RCC 7860 (cell line): ENCODE data around the gene GSX2.

Source experiments
- DNase-seq: peaks from one replicate; pipeline ENCODE4 v3.0.0-alpha.2; 2015; ENCODE audit warnings: low spot score
- FAIRE-seq: peaks from 2 replicates; lab custom pipeline; 2012; peaks lifted over from hg19 to GRCh38; lab: Jason Lieb, UNC

The GSX2 gene

GRCh38 chr4:54076673-54077072 is 23.3 kb upstream of the GSX2 start:
- DNase-seq (peak; percentile 23), FAIRE-seq (peak; percentile 51)

GRCh38 chr4:54077812-54078211 is 22.2 kb upstream of the GSX2 start:
- no peak for FAIRE-seq
- peak; percentile 25 for DNase-seq

GRCh38 chr4:54082168-54082567 is 17.8 kb upstream of the GSX2 start:
- peak; percentile 96 for FAIRE-seq
- DNase-seq, result peak; percentile 95

GRCh38 chr4:54085284-54085683 is 14.7 kb upstream of the GSX2 start:
- DNase-seq, result peak; percentile 84
- peak; percentile 92 for FAIRE-seq

GRCh38 chr4:54089875-54090274 is 10.1 kb upstream of the GSX2 start:
- no peak for DNase-seq
- FAIRE-seq, result no peak

GRCh38 chr4:54090404-54090803 is 9.6 kb upstream of the GSX2 start:
- FAIRE-seq (no peak), DNase-seq (no peak)

- DNase-seq (no peak), FAIRE-seq (no peak)
Measured at GRCh38 chr4:54090804-54091623, 8.9 kb upstream of the GSX2 start.

- no peak for FAIRE-seq
- no peak for DNase-seq
Measured at GRCh38 chr4:54091637-54092404, 8.1 kb upstream of the GSX2 start.

- no peak for DNase-seq
- FAIRE-seq, result no peak
Measured at GRCh38 chr4:54092405-54093323, 7.3 kb upstream of the GSX2 start.

GRCh38 chr4:54093324-54094240 is 6.4 kb upstream of the GSX2 start:
- no peak for FAIRE-seq
- no peak for DNase-seq

- FAIRE-seq (no peak), DNase-seq (no peak)
Measured at GRCh38 chr4:54094451-54094850, 5.5 kb upstream of the GSX2 start.

GRCh38 chr4:54095110-54095825 is 4.7 kb upstream of the GSX2 start:
- no peak for DNase-seq
- no peak for FAIRE-seq

GRCh38 chr4:54096295-54096962 is 3.5 kb upstream of the GSX2 start:
- FAIRE-seq (no peak), DNase-seq (no peak)

GRCh38 chr4:54097152-54097551 is 2.8 kb upstream of the GSX2 start:
- DNase-seq (no peak), FAIRE-seq (no peak)

GRCh38 chr4:54098375-54098774 is 1.6 kb upstream of the GSX2 start:
- DNase-seq (no peak), FAIRE-seq (no peak)

- DNase-seq (peak; percentile 78), FAIRE-seq (peak; percentile 85)
Measured at GRCh38 chr4:54099287-54099747, 646 bp upstream of the GSX2 start.

GRCh38 chr4:54100595-54101189 is 729 bp downstream of the GSX2 start:
- DNase-seq (no peak), FAIRE-seq (no peak)
